ENCODE results near the gene HACD3.

DNA sequence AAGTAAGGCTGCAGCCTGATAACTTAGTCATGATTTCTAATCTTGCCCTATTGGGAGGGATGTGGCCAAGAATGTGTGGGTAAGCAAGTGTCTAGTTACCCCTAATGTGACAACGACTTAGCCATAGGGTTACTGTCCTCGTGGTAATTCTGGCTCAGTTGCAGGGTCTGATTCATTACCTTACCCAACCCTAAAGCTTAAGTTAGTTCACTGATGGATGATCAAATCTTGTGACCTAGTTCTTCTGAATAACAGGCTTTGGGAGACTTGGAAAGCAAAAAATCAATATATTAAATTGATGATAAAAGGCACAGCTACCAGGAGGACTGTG lies 82.3 kb downstream of the HACD3 start:
- TF ChIP-seq, protein P1, sequence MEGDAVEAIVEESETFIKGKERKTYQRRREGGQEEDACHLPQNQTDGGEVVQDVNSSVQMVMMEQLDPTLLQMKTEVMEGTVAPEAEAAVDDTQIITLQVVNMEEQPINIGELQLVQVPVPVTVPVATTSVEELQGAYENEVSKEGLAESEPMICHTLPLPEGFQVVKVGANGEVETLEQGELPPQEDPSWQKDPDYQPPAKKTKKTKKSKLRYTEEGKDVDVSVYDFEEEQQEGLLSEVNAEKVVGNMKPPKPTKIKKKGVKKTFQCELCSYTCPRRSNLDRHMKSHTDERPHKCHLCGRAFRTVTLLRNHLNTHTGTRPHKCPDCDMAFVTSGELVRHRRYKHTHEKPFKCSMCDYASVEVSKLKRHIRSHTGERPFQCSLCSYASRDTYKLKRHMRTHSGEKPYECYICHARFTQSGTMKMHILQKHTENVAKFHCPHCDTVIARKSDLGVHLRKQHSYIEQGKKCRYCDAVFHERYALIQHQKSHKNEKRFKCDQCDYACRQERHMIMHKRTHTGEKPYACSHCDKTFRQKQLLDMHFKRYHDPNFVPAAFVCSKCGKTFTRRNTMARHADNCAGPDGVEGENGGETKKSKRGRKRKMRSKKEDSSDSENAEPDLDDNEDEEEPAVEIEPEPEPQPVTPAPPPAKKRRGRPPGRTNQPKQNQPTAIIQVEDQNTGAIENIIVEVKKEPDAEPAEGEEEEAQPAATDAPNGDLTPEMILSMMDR (optimal IDR thresholded peaks at IDR 0.05 in 1 of 3, IDR thresholded peaks at IDR 0.05 in 1 of 3, conservative IDR thresholded peaks at IDR 0.05 in 1 of 3; ENCODE audit: extremely low read depth in 1 of 3, insufficient read depth in 2 of 3, low read length in 3 of 3): no peak
- no peak for TF ChIP-seq EZH2 (IDR thresholded peaks at IDR 0.05; ENCODE audit: low read length)

Data from keratinocyte (primary cell).